GM19455 (cell line): ENCODE data around the gene S1PR1.
"Not testable (repeated sequence)": the region's sequence is repeated elsewhere in the genome, so short reads cannot be mapped to it uniquely, and the experiment has no call there.

Experiments used
- ATAC-seq: cut with Tn5 transposase; IDR thresholded peaks from one replicate; pipeline ENCODE4 v1.9.1; 2021; ENCODE audit not compliant: unreplicated experiment

Gene S1PR1

GRCh38 chr1:101219924-101220870, 16.6 kb upstream of the S1PR1 start:
- ATAC-seq = no peak

GRCh38 chr1:101220906-101221305, 15.9 kb upstream of the S1PR1 start:
- ATAC-seq = no peak

GRCh38 chr1:101221945-101222429, 14.8 kb upstream of the S1PR1 start:
- ATAC-seq = peak; percentile 99

- no peak for ATAC-seq
Observed at GRCh38 chr1:101227837-101228236, 9.0 kb upstream of the S1PR1 start.

- ATAC-seq = no peak
Observed at GRCh38 chr1:101228424-101229134, 8.2 kb upstream of the S1PR1 start.

GRCh38 chr1:101232182-101232581, 4.6 kb upstream of the S1PR1 start:
- not testable (repeated sequence) for ATAC-seq

- ATAC-seq = no peak
Observed at GRCh38 chr1:101233495-101233894, 3.3 kb upstream of the S1PR1 start.

GRCh38 chr1:101235216-101235695, 1.6 kb upstream of the S1PR1 start:
- no peak for ATAC-seq

GRCh38 chr1:101235696-101236515, 913 bp upstream of the S1PR1 start:
- ATAC-seq = peak; percentile 60

GRCh38 chr1:101237229-101237837, 514 bp downstream of the S1PR1 start:
- ATAC-seq = no peak

- ATAC-seq = no peak
Observed at GRCh38 chr1:101238031-101238628, 1.3 kb downstream of the S1PR1 start.

- no peak for ATAC-seq
Observed at GRCh38 chr1:101238681-101239094, 1.9 kb downstream of the S1PR1 start.

- ATAC-seq = no peak
Observed at GRCh38 chr1:101239095-101240040, 2.5 kb downstream of the S1PR1 start.

- no peak for ATAC-seq
Observed at GRCh38 chr1:101240041-101240430, 3.2 kb downstream of the S1PR1 start.

GRCh38 chr1:101241485-101242225, 4.8 kb downstream of the S1PR1 start:
- peak; percentile 33 for ATAC-seq

- ATAC-seq = no peak
Observed at GRCh38 chr1:101242324-101243050, 5.7 kb downstream of the S1PR1 start.

- ATAC-seq = no peak
Observed at GRCh38 chr1:101243751-101244150, 6.9 kb downstream of the S1PR1 start.

GRCh38 chr1:101244842-101245241, 8.0 kb downstream of the S1PR1 start:
- no peak for ATAC-seq
